AML-193 (cell line): ENCODE data around the gene BCAS2.
"Not testable (repeated sequence)": the region's sequence is repeated elsewhere in the genome, so short reads cannot be mapped to it uniquely, and the experiment has no call there.

Experiments
- DNase-seq, 2 experiments: peaks; one replicate each; lab custom pipeline; 2025; lab: John Stamatoyannopoulos, UW

BCAS2 gene

GRCh38 chr1:114581335-114582287 lies at the start of gene BCAS2:
BCAS2 (minus strand) TSS chr1:114581615; CDS start chr1:114581591, 24 bp downstream.
- peak; percentile 95 for DNase-seq

- DNase-seq, result no peak
Measured at GRCh38 chr1:114627107-114627506, 45.7 kb upstream of the BCAS2 start.

GRCh38 chr1:114623364-114623763 lies 41.9 kb upstream of the BCAS2 start:
- no peak for DNase-seq

GRCh38 chr1:114620419-114620818 lies 39.0 kb upstream of the BCAS2 start:
- no peak for DNase-seq

- DNase-seq, result no peak
Measured at GRCh38 chr1:114618606-114619005, 37.2 kb upstream of the BCAS2 start.

GRCh38 chr1:114610546-114611245 lies 29.3 kb upstream of the BCAS2 start:
- no peak for DNase-seq

GRCh38 chr1:114609826-114610225 lies 28.4 kb upstream of the BCAS2 start:
- DNase-seq, result no peak

- no peak for DNase-seq
Measured at GRCh38 chr1:114609026-114609425, 27.6 kb upstream of the BCAS2 start.

GRCh38 chr1:114607223-114607622 lies 25.8 kb upstream of the BCAS2 start:
- DNase-seq, result no peak

- DNase-seq, result no peak
Measured at GRCh38 chr1:114597949-114598348, 16.5 kb upstream of the BCAS2 start.

- no peak for DNase-seq
Measured at GRCh38 chr1:114595602-114596001, 14.2 kb upstream of the BCAS2 start.

GRCh38 chr1:114594046-114594445 lies 12.6 kb upstream of the BCAS2 start:
- DNase-seq, result no peak

GRCh38 chr1:114589122-114589521 lies 7.7 kb upstream of the BCAS2 start:
- DNase-seq, result no peak

- no peak for DNase-seq
Measured at GRCh38 chr1:114588196-114588689, 6.8 kb upstream of the BCAS2 start.

- DNase-seq, result no peak
Measured at GRCh38 chr1:114587203-114587991, 6.0 kb upstream of the BCAS2 start.

- no peak for DNase-seq
Measured at GRCh38 chr1:114586513-114587047, 5.2 kb upstream of the BCAS2 start.

GRCh38 chr1:114585231-114585630 lies 3.8 kb upstream of the BCAS2 start:
- DNase-seq, result no peak

GRCh38 chr1:114574365-114574764 lies 7.0 kb downstream of the BCAS2 start:
- DNase-seq, result no peak

GRCh38 chr1:114564141-114564540 lies 17.3 kb downstream of the BCAS2 start:
- no peak for DNase-seq

GRCh38 chr1:114562978-114563510 lies 18.4 kb downstream of the BCAS2 start:
- not testable (repeated sequence) for DNase-seq

GRCh38 chr1:114561333-114561732 lies 20.1 kb downstream of the BCAS2 start:
- no peak for DNase-seq
